Thymus (tissue), 11 donors: Measurements from ENCODE around the gene CLDN7. TPM values are rescaled to one million over a fixed set of nuclear protein-coding genes. Genes with fewer than 3 reads are reported as not detected.
"Not testable (repeated sequence)": the region's sequence is repeated elsewhere in the genome, so short reads cannot be mapped to it uniquely, and the experiment has no call there.

Experiments
- DNase-seq, 9 donors: peaks; one replicate each; pipeline ENCODE4 v3.0.0-alpha.2; 2013; ENCODE audit warnings: low spot score in 9 of 9, low read depth in 6 of 9, missing footprints in 1 of 9
- H3K27ac ChIP-seq, 2 donors: one replicate each; pipeline ENCODE4 v1.5.1; 2013; ENCODE audit warnings: control low read depth in 1 of 2, low read depth in 1 of 2, low read length in 1 of 2, mild to moderate bottlenecking in 1 of 2, moderate library complexity in 1 of 2
- H3K27me3 ChIP-seq, 2 donors: one replicate each; pipeline ENCODE4 v1.5.1; 2013; ENCODE audit warnings: low read length in 1 of 2; ENCODE audit not compliant: control insufficient read depth in 2 of 2, insufficient read depth in 1 of 2
- H3K36me3 ChIP-seq, 2 donors: one replicate each; pipeline ENCODE4 v1.5.1; 2013; ENCODE audit warnings: low read length in 1 of 2, mild to moderate bottlenecking in 1 of 2, moderate library complexity in 1 of 2; ENCODE audit not compliant: control insufficient read depth in 2 of 2, insufficient read depth in 2 of 2
- H3K4me1 ChIP-seq, 2 donors: one replicate each; pipeline ENCODE4 v1.5.1; 2013; ENCODE audit warnings: low read length in 2 of 2; ENCODE audit not compliant: control insufficient read depth in 2 of 2, insufficient read depth in 2 of 2
- H3K4me3 ChIP-seq, 2 donors: one replicate each; pipeline ENCODE4 v1.5.1; 2013; ENCODE audit warnings: low read length in 2 of 2, control low read depth in 1 of 2, mild to moderate bottlenecking in 1 of 2
- H3K9me3 ChIP-seq, 2 donors: one replicate each; pipeline ENCODE4 v1.5.1; 2013; ENCODE audit warnings: low read length in 1 of 2, mild to moderate bottlenecking in 1 of 2; ENCODE audit not compliant: control insufficient read depth in 2 of 2, insufficient read depth in 1 of 2
- WGBS: extraction: QIAGEN DNeasy Blood & Tissue Kit; methylation state at CpG from one replicate; pipeline ENCODE4 v1.1.7; 2013; 5-methylcytosine and 5-hydroxymethylcytosine counted together
- polyA plus RNA-seq: library from polyadenylated mRNA; stranded (reverse); fragments of 200-250 nt; gene quantifications from one replicate; pipeline ENCODE4 v1.2.3, GENCODE V29; 2013
- total RNA-seq: library from RNA; stranded (reverse); fragments of 120-200 nt; gene quantifications from one replicate; pipeline ENCODE4 v1.2.4, GENCODE V29; 2013
- donor health status: healthy.

CLDN7 gene
- total and polyA plus RNA-seq, 2 donors = 6.3 to 34.9 TPM

DNA sequence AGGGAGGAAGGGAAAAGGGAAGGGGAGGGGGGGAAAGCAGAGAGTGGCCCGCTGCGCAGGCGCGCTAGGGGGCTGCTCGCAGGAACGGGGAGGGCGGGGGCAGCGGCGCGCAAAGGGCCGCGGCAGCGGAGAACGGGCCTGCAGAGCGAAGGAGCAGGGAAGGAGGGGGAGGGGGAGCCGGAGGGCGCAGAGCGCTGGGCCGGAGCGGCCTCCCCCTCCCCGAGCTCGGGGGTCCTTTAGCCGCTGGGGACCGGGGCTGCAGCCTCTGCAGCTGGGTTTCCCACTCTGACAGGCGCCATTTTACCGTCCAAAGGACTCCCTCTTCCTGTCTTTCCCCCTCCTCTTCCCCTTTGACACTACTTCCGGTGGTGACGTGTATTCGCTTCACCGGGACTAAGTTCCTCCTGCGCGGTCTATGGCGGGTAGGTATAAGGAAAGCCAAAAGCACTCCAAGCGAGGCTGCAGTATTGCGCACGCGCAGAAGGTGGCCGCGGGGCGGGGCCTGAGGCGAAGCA, 10.6 kb downstream of the CLDN7 start, which contains the start of gene CTDNEP1:
CTDNEP1 (minus strand) TSS at position 74 of the 515 bp plus-strand sequence. CDS start 438 bp downstream, outside the sequence.
- Histone ChIP-seq H3K4me3 (peak within 1 kb of the TSS; percentile 85 to 88), H3K4me1 (peaks cover 12 to 27% of the 10 kb centered on the region in 2 donors), H3K9me3 (peaks cover 0 to under 1% of the 10 kb centered on the region in 2 donors), H3K36me3 (peaks cover 20 to 32% of the 10 kb centered on the region in 2 donors), H3K27me3 (no peaks in the 10 kb centered on the region), H3K27ac (peak within 1 kb of the TSS; percentile 97 to 99)
- peak; percentile 98 to 100 (median 99) for DNase-seq
- WGBS = under 1% methylated on average over 41 of the region's 41 CpGs

DNA sequence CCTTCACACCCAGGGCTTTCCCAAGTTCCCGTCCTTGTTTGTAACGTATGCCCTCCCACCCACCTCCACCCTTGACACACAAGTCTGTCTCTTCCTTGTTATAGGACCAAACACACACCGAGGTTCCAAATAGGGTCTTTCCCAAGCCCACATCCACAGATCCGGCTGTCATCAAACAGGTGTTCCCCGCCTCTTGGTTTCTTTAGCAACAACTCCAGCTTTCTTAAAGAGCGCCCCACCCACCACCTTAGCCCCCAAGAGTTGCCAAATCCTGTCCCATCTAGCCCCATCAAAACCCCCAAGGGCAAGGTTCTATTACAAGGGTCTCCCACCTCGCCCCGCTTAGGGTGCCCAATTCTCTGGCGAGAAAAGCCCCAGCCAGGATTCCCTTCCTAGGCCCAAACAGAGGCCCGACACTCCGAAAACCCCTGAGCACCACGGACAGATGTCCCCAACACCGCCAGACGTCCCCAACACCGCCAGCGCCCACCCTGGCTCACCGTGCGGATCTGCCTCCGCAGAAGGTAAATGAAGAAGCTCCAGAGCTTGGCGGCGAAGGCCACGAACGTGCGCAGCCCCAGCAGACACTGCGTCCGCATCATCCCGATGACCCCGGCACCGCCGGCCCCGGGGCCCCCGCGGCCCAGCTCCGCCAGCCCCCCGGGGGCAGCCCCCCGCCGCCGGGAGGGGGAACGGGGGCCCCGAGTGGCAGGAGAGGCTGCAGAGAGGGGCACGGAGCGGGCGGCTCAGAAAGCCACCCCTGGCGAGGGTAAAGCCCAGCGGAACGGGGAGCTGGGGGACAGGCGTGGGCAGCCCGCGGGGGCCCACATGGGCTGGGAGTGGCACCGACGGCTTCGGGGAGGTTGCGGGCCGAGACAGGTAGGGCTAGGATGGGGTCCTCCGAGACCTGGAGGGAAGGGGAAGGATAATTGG, 11.3 kb downstream of the CLDN7 start:
- Histone ChIP-seq H3K27me3 (no peaks in the 10 kb centered on the region), H3K36me3 (peaks cover 19 to 32% of the 10 kb centered on the region in 2 donors), H3K9me3 (no peaks in the 10 kb centered on the region), H3K4me3 (peak overlapping the region; percentile 85 to 88), H3K27ac (peak overlapping the region; percentile 82 to 99), H3K4me1 (peaks cover 12 to 27% of the 10 kb centered on the region in 2 donors)
- DNase-seq = peak in 1 of 9 donors; percentile 31
- under 1% methylated on average over 55 of the region's 55 CpGs for WGBS

- Histone ChIP-seq H3K9me3 (no peaks in the 10 kb centered on the region), H3K4me1 (peaks cover 12 to 27% of the 10 kb centered on the region in 2 donors), H3K36me3 (peaks cover 19 to 35% of the 10 kb centered on the region in 2 donors), H3K4me3 (peak overlapping the region; percentile 85 to 88), H3K27me3 (no peaks in the 10 kb centered on the region), H3K27ac (peak overlapping the region in 1 of 2 donors; percentile 14)
- no peak for DNase-seq
- WGBS = 86% methylated on average over 7 of the region's 7 CpGs
Observed at GRCh38 chr17:7249830-7250229, 12.4 kb downstream of the CLDN7 start.

GRCh38 chr17:7249214-7249613, 13.1 kb downstream of the CLDN7 start:
- H3K4me1 ChIP-seq = peaks cover 12 to 27% of the 10 kb centered on the region in 2 donors
- peaks cover 17 to 35% of the 10 kb centered on the region in 2 donors for H3K36me3 ChIP-seq
- no peak overlapping the region for H3K4me3 ChIP-seq
- H3K27me3 ChIP-seq = no peaks in the 10 kb centered on the region
- WGBS = 94% methylated on average over 6 of the region's 6 CpGs
- no peaks in the 10 kb centered on the region for H3K9me3 ChIP-seq
- no peak overlapping the region for H3K27ac ChIP-seq
- DNase-seq = no peak

DNA sequence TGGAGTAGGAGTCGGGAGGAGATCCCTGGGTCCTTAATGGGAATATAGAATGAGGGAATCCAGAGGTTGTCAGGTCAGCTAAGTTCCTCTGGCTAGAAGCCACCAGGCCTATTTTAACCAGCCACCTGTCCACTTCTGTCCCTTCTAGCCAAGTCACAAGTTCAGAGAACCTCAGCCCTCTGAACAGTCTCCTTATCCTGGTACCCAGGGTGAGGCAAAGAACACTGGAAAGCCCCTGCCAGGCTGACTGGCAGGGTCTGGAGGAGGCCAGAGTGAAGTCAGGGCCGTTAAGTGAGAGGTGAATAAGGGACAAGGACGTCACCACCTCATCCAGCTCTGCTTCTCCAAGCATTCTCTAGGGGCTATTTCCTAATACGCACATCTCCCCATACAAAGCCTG, 13.5 kb downstream of the CLDN7 start:
- 96% methylated on average over 4 of the region's 4 CpGs for WGBS
- DNase-seq = no peak
- no peak overlapping the region for H3K27ac ChIP-seq
- no peaks in the 10 kb centered on the region for H3K9me3 ChIP-seq
- no peak overlapping the region for H3K4me3 ChIP-seq
- peaks cover 12 to 27% of the 10 kb centered on the region in 2 donors for H3K4me1 ChIP-seq
- H3K27me3 ChIP-seq = no peaks in the 10 kb centered on the region
- peaks cover 21 to 35% of the 10 kb centered on the region in 2 donors for H3K36me3 ChIP-seq

DNA sequence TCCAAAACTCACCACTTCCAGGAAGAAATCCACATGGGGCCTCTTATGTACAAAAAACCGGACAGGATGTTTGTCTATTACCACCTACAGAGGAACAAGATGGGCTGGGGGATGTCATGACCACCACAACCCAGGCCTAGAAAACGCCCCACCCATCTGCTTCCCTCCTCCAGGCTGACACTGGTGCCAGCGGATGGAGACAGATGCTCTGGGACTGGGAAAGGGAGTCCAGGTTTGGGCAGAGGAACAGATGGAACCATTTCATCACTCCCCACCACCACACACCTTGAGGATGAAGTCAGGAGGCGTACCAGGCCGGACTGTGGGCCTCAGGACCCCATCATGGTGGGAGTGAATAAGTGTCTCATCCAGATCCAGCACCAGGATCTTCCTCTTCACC, 15.5 kb downstream of the CLDN7 start:
- H3K4me1 ChIP-seq = peaks cover 12 to 31% of the 10 kb centered on the region in 2 donors
- 98% methylated on average over 5 of the region's 5 CpGs for WGBS

GRCh38 chr17:7243838-7244237, 18.4 kb downstream of the CLDN7 start:
- not testable (repeated sequence) for DNase-seq, H3K4me3 ChIP-seq, H3K27ac ChIP-seq, H3K27me3 ChIP-seq, H3K9me3 ChIP-seq
- peaks cover 31 to 49% of the 10 kb centered on the region in 2 donors for H3K36me3 ChIP-seq
- WGBS = 95% methylated on average over 10 of the region's 10 CpGs
- H3K4me1 ChIP-seq = peaks cover 13 to 32% of the 10 kb centered on the region in 2 donors

More for the DNA sequence above, 15.5 kb downstream of the CLDN7 start:
- Histone ChIP-seq H3K27ac (no peak overlapping the region), H3K4me3 (no peak overlapping the region), H3K9me3 (no peaks in the 10 kb centered on the region), H3K27me3 (no peaks in the 10 kb centered on the region), H3K36me3 (peaks cover 21 to 37% of the 10 kb centered on the region in 2 donors)
- no peak for DNase-seq

GRCh38 chr17:7243453-7243729, 18.9 kb downstream of the CLDN7 start:
- WGBS = 87% methylated on average over 2 of the region's 2 CpGs
- Histone ChIP-seq H3K27ac (peak overlapping the region; percentile 94 to 99), H3K27me3 (no peaks in the 10 kb centered on the region), H3K36me3 (peaks cover 31 to 46% of the 10 kb centered on the region in 2 donors), H3K4me1 (peaks cover 13 to 29% of the 10 kb centered on the region in 2 donors), H3K9me3 (no peaks in the 10 kb centered on the region), H3K4me3 (peak overlapping the region; percentile 65 to 93)
- DNase-seq = no peak
